ENCODE measurements around the gene SELENON. TPM values are rescaled to one million over a fixed set of nuclear protein-coding genes. Genes with fewer than 3 reads are reported as not detected.
A peak's percentile ranks its signal among the peaks of the same experiment; 100 is the strongest.

Gene SELENON
- total and polyA plus RNA-seq, 2 of the 13 experiments (the other 11 are each of a cell fraction or from before 2014, with no cell fraction given) = 3.8 to 8.0 TPM

DNA sequence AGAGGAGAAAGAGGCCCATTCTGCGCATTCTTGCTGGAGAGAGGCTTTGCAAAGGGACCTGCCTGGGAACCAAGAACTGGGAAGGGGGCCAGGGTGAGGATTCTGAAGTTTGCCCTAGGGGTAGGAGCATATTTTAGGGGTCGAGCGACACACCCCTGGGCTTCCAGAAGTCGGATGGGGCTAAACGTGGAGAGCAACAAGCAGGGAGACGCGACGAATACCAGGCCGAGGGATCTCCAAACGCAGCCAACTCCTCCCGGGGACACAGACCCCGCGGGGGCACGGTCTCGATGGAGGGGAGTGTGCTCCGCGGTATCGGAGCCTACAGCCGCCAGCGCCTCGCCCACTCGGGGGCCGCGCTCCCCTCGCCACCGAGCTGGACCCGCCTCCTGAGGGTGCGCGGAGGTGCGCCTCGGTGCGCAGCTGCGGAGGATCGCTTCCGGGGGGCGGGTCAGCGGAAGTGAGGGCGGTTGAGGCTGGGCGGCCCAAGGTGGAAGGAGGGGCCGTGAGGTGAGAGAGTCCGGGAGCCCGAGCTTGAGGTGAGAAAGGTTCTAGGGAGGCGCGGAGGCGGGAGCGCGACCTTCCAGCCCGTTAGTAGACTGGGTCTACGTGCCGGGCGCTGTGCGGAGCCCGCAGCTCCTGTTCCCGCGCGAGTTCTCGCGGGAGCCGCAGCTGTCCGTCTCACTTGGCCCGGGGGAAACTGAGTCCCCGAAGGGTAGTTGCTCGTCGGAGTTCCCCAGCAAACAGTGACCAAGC lies 19.7 kb downstream of the SELENON start, which contains the start of gene MTFR1L (continued):
- peak; percentile 38 for TF ChIP-seq MAX (IDR thresholded peaks at IDR 0.05)
- no peak for TF ChIP-seq ZNF720 (CRISPR knock-in tag; IDR thresholded peaks at IDR 0.05)
- TF ChIP-seq SP5 (CRISPR knock-in tag; IDR thresholded peaks at IDR 0.05; ENCODE audit: borderline replicate concordance, low read depth) = peak; percentile 93
- no peak for TF ChIP-seq ZBTB20 (CRISPR knock-in tag; IDR thresholded peaks at IDR 0.05; ENCODE audit: borderline replicate concordance, low read depth)
- TF ChIP-seq PHF20 (CRISPR knock-in tag; IDR thresholded peaks at IDR 0.05) = peak; percentile 80
- no peak for TF ChIP-seq JUN (CRISPR knock-in tag; IDR thresholded peaks at IDR 0.05)
- TF ChIP-seq ZBTB46 (CRISPR knock-in tag; IDR thresholded peaks at IDR 0.05; ENCODE audit: borderline replicate concordance) = no peak
- TF ChIP-seq ETS1 (CRISPR knock-in tag; IDR thresholded peaks at IDR 0.05) = no peak; the same call in 1 of the 2 replicates
- peak; percentile 37 for TF ChIP-seq IRF9 (CRISPR knock-in tag; IDR thresholded peaks at IDR 0.05; ENCODE audit: borderline replicate concordance)
- 0 out of 2 replicates have a peak, but pooled peaks have one; percentile 48 for TF ChIP-seq ZNF205 (CRISPR knock-in tag; IDR thresholded peaks at IDR 0.05)
- TF ChIP-seq ZNF724P (CRISPR knock-in tag; IDR thresholded peaks at IDR 0.05; ENCODE audit: borderline replicate concordance) = peak; percentile 25; the same call in 1 of the 2 replicates
- TF ChIP-seq, protein P1, sequence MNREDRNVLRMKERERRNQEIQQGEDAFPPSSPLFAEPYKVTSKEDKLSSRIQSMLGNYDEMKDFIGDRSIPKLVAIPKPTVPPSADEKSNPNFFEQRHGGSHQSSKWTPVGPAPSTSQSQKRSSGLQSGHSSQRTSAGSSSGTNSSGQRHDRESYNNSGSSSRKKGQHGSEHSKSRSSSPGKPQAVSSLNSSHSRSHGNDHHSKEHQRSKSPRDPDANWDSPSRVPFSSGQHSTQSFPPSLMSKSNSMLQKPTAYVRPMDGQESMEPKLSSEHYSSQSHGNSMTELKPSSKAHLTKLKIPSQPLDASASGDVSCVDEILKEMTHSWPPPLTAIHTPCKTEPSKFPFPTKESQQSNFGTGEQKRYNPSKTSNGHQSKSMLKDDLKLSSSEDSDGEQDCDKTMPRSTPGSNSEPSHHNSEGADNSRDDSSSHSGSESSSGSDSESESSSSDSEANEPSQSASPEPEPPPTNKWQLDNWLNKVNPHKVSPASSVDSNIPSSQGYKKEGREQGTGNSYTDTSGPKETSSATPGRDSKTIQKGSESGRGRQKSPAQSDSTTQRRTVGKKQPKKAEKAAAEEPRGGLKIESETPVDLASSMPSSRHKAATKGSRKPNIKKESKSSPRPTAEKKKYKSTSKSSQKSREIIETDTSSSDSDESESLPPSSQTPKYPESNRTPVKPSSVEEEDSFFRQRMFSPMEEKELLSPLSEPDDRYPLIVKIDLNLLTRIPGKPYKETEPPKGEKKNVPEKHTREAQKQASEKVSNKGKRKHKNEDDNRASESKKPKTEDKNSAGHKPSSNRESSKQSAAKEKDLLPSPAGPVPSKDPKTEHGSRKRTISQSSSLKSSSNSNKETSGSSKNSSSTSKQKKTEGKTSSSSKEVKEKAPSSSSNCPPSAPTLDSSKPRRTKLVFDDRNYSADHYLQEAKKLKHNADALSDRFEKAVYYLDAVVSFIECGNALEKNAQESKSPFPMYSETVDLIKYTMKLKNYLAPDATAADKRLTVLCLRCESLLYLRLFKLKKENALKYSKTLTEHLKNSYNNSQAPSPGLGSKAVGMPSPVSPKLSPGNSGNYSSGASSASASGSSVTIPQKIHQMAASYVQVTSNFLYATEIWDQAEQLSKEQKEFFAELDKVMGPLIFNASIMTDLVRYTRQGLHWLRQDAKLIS (CRISPR knock-in tag; IDR thresholded peaks at IDR 0.05) = 0 out of 2 replicates have a peak, but pooled peaks have one; percentile 75
- TF ChIP-seq ZNF501 (CRISPR knock-in tag; IDR thresholded peaks at IDR 0.05) = peak; percentile 74; the same call in 1 of the 2 replicates
- TF ChIP-seq AHR (CRISPR knock-in tag; IDR thresholded peaks at IDR 0.05) = peak; percentile 42; the same call in 1 of the 2 replicates
- TF ChIP-seq ZNF446 (CRISPR knock-in tag; IDR thresholded peaks at IDR 0.05) = peak; percentile 78
- peak; percentile 71; the same call in 1 of the 2 replicates for TF ChIP-seq ZKSCAN5 (CRISPR knock-in tag; IDR thresholded peaks at IDR 0.05)
- TF ChIP-seq MTA1 (CRISPR knock-in tag; IDR thresholded peaks at IDR 0.05; ENCODE audit: borderline replicate concordance) = peak; percentile 15; the same call in 1 of the 2 replicates
- TF ChIP-seq ZNF468 (CRISPR knock-in tag; IDR thresholded peaks at IDR 0.05) = 0 out of 2 replicates have a peak, but pooled peaks have one; percentile 11
- peak; percentile 90 for TF ChIP-seq SALL1 (CRISPR knock-in tag; IDR thresholded peaks at IDR 0.05)
- no peak for TF ChIP-seq ZNF605 (CRISPR knock-in tag; IDR thresholded peaks at IDR 0.05)
- TF ChIP-seq CREM (IDR thresholded peaks at IDR 0.05) = peak; percentile 28; the same call in 1 of the 2 replicates
- TF ChIP-seq CREM (CRISPR knock-in tag; IDR thresholded peaks at IDR 0.05) = no peak
